ENCODE results near the gene NXF1.

- TF ChIP-seq CTCF (conservative IDR thresholded peaks at IDR 0.05; ENCODE audit: low read length), result no peak
- no peak for TF ChIP-seq EZH2phosphoT487 (IDR thresholded peaks at IDR 0.05; ENCODE audit: borderline replicate concordance)
Observed at GRCh38 chr11:62792202-62792575, 13.1 kb downstream of the NXF1 start.

Data from Loucy (cell line).